Adipose tissue (tissue), 3 donors: ENCODE data around the gene SETD4. TPM values are rescaled to one million over a fixed set of nuclear protein-coding genes. Genes with fewer than 3 reads are reported as not detected.

Experiments used
- H3K27ac ChIP-seq: one replicate; pipeline ENCODE4 v1.5.1; 2013; ENCODE audit warnings: low read depth, low read length
- WGBS, 3 donors: extraction: QIAGEN DNeasy Blood & Tissue Kit; methylation state at CpG; one replicate each; pipeline ENCODE4 v1.1.7; 2013; 5-methylcytosine and 5-hydroxymethylcytosine counted together
- polyA plus RNA-seq, 3 donors: library from polyadenylated mRNA; stranded (reverse); fragments of 200-250 nt; gene quantifications; one replicate each; pipeline ENCODE4 v1.2.3, GENCODE V29; 2013
- donor health status: healthy with polysubstance abuse.
- donor health status: Bipolar disorder and iron deficiency.
- donor health status: healthy.

Gene SETD4
- polyA plus RNA-seq, 3 donors: 5.3 to 8.4 (median 6.7) TPM

- no peak overlapping the region for H3K27ac ChIP-seq
- WGBS, 3 donors: 89 to 94% (median 91%) methylated on average over 9 of the region's 9 CpGs
Observed at GRCh38 chr21:35990609-35991008, 69.7 kb downstream of the SETD4 start.

GRCh38 chr21:35989138-35989735 is 71.1 kb downstream of the SETD4 start:
- WGBS, 3 donors: 36 to 72% (median 45%) methylated on average over 10 of the region's 10 CpGs
- H3K27ac ChIP-seq: no peak overlapping the region

- 24 to 51% (median 28%) methylated on average over 6 of the region's 6 CpGs for WGBS, 3 donors
- H3K27ac ChIP-seq: no peak overlapping the region
Observed at GRCh38 chr21:35988416-35989137, 71.7 kb downstream of the SETD4 start.

GRCh38 chr21:35987475-35987874 is 72.9 kb downstream of the SETD4 start:
- no peak overlapping the region for H3K27ac ChIP-seq
- WGBS, 3 donors: 23 to 52% (median 50%) methylated on average over 5 of the region's 5 CpGs

GRCh38 chr21:35984654-35985361 is 75.5 kb downstream of the SETD4 start:
- no peak overlapping the region for H3K27ac ChIP-seq
- WGBS, 3 donors: 39 to 87% (median 79%) methylated on average over 11 of the region's 11 CpGs

Other genes with a start within 250 kb of the SETD4 start
- 10 to 100 TPM; 32.8 to 58.3 (median 57.7) TPM for gene CBR1, start 9.5 kb upstream of the SETD4 start, polyA plus RNA-seq
- 10 to 100 TPM in 2 of 3 donors, 1 to 10 TPM in 1; 1.6 to 28.8 (median 21.3) TPM for gene CBR3, start 74.6 kb upstream of the SETD4 start, polyA plus RNA-seq
- gene DOP1B, start 96.3 kb upstream of the SETD4 start, polyA plus RNA-seq: 1 to 10 TPM; 1.7 to 4.4 (median 2.0) TPM